Measurements from ENCODE around the gene PRSS53.
"Not testable (repeated sequence)": the region's sequence is repeated elsewhere in the genome, so short reads cannot be mapped to it uniquely, and the experiment has no call there.

PRSS53 gene

GRCh38 chr16:31088459-31089183 lies at the start of gene PRSS53:
Gene PRSS53, minus strand, starts transcription at chr16:31088943. Its CDS starts 134 bp downstream, at chr16:31088809.
- no peak for DNase-seq

DNA sequence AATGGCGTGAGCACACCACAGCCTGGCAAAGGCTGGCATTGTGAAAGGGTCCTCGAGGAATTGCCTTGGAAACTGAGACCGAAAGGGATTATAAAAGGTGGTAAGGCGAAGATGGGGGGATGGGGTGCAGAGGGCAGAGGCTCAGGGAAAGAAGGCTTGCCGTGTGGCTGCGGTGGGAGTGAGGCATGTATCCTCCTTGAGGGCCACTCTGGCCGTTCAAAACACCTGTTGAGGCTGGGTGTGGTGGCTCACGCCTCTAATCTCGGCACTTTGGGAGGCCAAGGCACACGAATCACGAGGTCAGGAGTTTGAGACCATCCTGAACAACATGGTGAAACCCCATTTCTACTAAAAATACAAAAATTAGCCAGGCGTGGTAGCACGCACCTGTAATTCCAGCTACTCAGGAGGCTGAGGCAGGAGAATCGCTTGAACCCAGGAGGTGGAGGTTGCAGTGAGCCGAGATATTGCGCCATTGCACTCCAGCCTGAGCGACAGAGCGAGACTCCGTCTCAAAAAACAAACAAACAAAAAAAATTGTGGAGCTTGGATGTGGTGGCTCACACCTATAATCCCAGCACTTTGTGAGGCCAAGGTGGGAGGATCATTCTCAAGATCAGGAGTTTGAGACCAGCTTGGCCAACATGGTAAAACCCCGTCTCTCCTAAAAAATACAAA lies 48.2 kb upstream of the PRSS53 start:
- DNase-seq = not testable (repeated sequence)

DNA sequence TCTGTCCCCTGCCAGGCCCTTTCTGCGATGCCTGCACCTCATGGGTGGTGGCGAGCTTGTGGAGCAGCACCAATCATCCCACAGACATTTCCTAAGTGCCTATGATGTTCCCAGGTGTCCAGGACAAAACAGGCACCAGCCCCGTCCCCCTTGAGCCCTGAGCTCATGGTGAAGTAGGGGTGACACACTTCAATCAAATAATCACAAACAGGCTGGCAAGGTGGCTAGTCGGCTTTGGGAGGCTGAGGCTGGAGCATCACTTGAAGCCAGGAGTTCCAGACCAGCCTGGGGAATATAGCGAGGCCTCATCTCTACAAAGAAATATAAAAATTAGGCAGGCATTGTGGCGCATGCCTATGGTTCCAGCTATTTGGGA lies 47.5 kb upstream of the PRSS53 start:
- DNase-seq = no peak

- peak; percentile 42 for DNase-seq
Observed at GRCh38 chr16:31135535-31136286, 47.0 kb upstream of the PRSS53 start, which contains the start of gene PRSS8. Gene PRSS8, minus strand, starts transcription at chr16:31135727. Its CDS starts 229 bp downstream, at chr16:31135498.

DNA sequence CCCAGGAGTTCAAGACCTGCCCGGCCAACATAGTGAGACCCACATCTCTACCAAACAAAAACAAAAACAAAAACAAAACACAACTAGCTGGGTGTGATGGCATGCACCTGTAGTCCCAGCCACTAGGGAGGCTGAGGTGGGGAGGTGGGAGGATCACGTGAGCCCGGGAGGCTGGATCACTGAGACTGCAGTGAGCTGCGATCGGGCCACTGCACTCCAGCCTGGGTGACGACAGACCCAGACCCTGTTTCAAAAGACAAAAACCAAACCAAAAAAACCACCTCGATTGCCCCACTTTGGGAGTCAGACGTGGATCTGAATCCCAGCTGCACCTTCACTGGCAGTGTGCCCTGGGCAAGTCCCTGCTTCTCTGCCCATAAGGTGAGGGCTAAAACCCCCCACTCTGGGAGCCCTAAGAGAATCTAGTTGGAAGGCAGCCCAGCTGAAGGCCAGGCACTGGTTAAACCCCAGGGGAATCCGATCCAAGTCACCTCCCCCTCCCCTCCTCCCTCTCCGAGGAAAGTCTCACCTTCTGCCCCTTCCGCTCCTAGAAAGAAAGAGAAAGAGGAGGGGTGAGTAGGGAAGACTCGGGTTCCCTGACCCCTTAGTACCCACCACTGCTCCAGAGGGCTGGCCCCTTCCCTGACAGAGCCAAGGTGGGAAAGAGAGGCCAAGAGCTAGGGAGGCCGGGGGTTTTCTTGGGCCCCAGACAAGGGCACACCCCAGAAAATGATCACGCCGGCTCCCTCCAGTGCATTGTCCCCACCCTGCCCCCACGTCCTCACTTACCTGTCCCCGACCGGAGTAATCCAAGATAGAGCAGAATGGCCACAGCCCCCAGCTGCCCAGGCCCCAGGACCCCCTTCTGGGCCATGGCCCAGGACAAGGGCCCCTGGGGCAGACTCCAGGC lies 46.1 kb upstream of the PRSS53 start:
- DNase-seq = no peak

DNA sequence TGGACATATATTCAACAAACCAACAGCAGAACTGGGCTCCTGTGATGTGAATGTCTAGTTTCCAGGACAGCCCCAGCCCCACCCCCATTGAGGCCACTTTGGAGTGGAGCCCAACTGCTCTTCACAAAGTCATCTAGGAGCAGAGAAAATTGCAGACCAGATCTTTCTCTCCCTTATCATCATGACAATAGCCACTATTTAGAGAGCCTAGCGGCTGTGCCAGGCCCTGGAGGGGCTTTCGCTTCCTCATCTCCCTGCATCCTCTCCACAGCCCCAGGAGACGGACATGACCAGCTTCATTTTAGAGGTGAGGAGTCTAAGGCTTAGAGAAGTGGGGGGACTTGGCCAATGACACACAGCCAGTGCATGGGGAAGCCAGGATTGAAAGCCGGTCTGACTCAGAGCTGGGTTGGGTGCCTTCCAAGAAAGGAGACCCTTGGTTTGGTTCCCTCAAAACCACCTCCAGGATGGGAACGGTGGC lies 45.4 kb upstream of the PRSS53 start:
- DNase-seq = peak; percentile 45

- no peak for DNase-seq
Observed at GRCh38 chr16:31133046-31133501, 44.3 kb upstream of the PRSS53 start.

DNA sequence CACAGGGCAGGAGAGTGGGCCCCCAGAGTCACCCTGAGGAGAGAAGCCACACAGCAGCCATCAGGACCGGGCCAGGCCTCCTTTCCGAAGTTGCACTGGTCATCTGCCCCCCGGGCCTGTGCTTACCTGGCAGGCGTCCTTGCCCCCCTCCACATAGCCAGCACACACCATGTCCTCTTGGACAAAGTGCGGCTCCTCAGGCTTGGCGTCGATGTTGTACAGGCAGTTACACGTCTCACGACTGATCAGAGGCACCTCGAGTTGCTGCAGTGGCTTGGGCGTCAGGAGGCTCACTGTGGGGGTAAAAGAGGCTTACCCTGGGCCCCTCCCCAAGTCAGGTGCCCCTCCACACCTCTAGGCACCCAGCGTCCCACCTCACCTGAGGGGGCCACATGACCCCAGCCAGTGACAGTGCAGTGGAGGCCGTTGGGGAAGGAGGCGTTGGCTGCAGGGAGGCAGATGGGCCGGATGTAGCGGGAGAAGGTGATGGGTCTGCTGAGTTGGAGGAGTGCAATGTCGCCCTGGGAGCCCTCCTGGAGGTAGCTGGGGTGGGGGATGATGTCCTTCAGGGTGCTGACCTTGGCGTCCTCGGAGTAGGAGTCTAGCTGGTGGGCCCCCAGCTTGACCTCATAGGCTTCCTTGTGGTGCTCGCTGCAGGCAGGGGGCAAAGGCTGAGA lies 43.7 kb upstream of the PRSS53 start:
- DNase-seq = no peak

DNA sequence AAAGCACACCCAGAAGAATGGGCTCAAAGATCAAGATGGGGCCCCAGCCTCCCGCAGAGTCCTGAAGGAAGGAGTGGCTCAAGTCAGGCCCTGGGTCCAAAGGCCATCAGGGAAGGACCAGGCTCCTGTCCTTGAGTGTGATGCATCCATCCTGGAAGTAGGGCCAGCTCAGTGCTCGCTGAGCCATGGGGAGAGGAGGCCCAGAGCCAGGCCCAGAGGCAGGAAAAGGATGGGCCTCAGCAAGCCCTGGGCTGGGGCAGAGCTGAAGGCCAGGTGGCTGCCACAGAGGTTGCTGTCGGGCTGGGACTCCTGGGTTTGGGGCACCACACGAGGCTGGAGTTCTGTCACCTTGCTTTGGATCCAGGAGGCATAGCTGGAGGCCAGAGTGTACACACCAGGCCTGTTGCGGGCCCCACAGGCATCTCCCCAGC lies 43.1 kb upstream of the PRSS53 start:
- no peak for DNase-seq

GRCh38 chr16:31131416-31131815 lies 42.7 kb upstream of the PRSS53 start:
- no peak for DNase-seq

DNA sequence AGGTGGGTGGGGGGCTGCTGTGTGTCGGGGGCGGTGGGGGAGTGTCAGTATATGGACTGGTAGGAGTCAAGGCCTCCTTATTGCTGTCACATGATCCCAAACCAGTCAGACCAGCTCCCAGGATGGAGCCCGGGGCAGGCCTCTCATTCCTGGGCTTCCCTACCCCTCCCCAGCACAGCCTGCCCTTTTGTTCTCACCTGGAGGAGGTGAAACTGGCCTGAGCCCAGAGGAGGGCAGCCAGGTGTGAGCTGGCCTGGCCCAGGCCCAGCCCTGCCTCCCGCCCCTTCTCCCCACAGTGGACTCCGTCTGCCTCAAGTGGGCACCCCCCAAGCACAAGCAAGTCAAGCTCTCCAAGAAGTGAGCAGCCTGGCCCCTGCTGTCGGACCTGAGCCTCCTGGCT lies 42.2 kb upstream of the PRSS53 start:
- DNase-seq = no peak

DNA sequence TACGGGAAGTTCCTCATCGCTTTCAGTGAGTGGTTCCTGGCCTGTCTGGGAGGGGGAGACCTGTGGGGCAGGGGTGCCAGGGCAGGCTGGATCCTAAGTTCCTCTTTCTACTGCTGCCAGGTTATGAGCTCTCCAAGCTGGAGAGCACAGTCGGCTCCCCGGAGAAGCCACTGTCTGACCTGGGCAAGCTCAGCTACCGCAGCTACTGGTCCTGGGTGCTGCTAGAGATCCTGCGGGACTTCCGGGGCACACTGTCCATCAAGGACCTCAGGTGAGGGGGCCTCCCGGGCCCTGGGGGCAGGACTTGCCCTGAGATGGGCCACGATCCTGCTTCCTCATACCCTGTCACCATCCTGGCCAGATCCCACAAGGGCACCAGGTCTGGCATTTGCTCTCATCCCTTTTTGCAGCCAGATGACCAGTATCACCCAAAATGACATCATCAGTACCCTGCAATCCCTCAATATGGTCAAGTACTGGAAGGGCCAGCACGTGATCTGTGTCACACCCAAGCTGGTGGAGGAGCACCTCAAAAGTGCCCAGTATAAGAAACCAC lies 41.7 kb upstream of the PRSS53 start:
- DNase-seq = peak; percentile 73

GRCh38 chr16:31129568-31130335 lies 41.0 kb upstream of the PRSS53 start:
- DNase-seq = peak; percentile 50

DNA sequence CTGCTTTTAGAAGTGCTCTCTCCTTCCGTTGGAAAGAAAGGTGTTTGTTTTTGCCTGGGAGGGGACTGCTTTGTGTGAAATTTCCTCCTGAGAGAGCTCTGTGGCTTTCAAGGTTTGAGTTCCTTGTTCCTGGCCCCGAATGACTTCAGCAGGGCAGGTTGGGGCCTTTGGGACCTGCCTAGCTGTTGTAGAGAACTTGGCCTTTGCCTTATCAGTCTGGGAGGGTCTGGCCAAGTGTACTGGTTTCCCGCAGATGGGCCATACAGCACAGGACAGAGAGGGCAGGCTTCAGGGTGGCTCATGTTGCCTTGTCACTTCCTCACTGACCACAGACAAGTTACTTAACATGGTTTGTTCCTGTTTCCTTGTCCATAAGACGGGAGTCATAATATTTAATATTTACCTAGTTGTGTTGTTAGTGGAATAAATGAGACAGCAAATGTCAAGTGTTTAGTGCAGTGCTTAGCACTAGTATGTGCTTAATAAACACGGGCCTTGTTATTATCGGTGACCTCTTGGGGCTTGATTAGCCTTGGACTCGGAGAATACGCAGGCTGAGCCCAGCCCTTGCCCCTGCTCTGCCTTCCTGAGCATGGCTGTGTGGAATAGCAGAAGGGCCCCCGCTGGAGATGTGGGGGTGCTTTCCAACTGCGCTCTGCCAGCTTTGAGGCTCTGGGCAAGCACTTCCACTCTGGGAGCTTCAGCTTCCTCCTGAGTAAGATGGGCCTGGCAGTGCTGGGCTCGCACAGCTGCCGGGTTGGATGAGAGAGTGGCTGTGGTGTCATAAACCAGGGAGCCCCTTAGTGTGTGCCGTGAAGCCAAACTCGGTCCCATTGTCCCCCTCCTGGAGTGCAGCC lies 40.2 kb upstream of the PRSS53 start:
- DNase-seq = peak; percentile 98

DNA sequence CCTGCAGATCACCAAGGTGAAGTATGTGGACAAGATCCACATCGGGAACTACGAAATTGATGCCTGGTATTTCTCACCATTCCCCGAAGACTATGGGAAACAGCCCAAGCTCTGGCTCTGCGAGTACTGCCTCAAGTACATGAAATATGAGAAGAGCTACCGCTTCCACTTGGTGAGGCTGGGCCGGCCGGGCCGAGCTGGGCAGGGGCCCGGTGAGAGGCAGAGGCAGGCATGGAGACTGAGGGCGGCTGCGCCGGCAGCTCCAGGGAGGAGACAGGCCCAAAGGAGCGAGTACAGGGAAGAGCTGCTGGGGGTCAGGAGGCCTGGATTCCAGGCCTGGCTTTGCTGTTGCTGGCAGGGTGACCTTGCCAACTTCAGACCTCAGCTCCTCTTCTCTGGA lies 38.4 kb upstream of the PRSS53 start:
- no peak for DNase-seq

DNA sequence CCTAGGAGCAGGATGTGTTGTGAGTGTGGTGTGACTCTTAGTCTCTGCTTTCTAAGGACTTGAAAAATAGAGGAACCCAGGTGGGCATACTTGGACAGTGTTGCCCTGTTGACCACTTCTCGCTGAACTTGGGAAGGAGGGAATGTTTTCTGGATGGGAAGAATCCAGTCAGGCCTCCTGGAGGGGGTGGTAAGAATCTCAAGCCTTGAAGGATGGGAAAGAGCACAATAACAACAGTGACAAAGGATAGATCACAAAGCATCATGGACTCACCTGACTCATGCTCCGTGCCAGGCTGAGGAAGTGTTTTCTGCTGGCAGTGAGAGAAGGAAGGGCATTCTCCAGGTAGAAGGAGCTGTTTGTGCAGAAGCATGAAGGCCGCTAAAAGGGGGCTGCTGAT lies 37.1 kb upstream of the PRSS53 start:
- DNase-seq = no peak

DNA sequence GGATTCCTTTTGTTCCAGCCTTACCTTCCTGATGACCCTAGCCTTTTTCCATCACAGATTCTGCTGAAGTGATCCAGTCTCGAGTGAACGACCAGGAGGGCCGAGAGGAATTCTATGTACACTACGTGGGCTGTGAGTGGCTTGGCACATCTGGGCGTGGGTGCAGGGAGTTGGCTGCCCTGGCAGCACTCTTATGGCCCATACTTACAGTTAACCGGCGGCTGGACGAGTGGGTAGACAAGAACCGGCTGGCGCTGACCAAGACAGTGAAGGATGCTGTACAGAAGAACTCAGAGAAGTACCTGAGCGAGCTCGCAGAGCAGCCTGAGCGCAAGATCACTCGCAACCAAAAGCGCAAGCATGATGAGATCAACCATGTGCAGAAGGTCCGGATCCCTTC lies 31.4 kb upstream of the PRSS53 start:
- no peak for DNase-seq

- no peak for DNase-seq
Observed at GRCh38 chr16:31118223-31119155, 29.7 kb upstream of the PRSS53 start.
